GM19395 (cell line): ENCODE results near the gene IRX5.

Source experiments
- ATAC-seq: cut with Tn5 transposase; IDR thresholded peaks from one replicate; pipeline ENCODE4 v1.9.1; 2021; ENCODE audit warnings: mild to moderate bottlenecking, moderate library complexity; ENCODE audit not compliant: unreplicated experiment

Gene IRX5

DNA sequence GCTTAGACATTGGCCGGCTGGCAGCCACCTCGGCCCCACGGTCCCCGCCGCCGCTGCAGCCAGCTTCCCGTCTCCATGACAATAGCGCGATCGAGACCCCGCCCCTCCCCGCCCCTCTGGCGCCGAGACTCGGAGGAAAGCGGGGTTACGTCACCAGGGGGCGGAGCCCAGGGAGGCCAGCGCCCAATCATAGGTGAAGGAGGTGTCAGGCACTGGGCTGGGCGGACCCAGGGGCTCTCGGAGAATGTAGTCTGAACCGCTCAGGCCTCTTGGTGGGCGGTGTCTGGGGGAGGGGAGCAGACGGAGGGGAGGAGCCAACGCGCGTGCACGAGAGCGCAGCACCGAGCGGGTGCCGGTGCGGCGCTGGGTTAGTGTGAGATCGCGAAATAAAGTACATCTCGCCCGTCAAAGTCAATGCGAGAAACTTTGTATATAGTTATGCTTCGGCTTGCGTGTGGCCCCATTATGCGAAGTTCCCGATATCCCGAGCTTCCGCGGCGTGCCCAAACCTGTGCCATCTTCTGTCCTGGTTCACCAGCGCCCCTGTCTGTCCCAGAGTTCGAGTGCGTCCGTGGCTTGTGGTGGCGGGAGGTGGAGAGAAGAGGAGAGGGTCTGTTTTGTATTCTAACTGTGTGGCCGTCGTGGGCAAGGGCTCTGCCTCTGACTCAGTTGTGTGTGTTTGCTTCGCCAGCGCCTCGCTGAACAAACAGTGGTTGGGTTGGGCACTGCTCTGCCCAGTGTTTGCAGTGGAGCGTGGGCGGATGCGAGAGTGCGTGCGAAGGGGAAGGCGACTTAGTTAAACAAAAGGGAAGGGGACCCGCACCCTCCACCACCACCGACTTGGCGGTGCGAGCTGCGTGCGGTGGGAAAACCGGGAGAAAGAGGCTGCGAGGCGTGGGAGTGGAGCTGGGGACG, 1.3 kb upstream of the IRX5 start:
- peak; percentile 94 for ATAC-seq

GRCh38 chr16:54930869-54931119, 129 bp downstream of the IRX5 start:
- ATAC-seq = no peak

- ATAC-seq = no peak
Measured at GRCh38 chr16:54931120-54932014, 702 bp downstream of the IRX5 start.

GRCh38 chr16:54932021-54932660, 1.5 kb downstream of the IRX5 start:
- no peak for ATAC-seq

DNA sequence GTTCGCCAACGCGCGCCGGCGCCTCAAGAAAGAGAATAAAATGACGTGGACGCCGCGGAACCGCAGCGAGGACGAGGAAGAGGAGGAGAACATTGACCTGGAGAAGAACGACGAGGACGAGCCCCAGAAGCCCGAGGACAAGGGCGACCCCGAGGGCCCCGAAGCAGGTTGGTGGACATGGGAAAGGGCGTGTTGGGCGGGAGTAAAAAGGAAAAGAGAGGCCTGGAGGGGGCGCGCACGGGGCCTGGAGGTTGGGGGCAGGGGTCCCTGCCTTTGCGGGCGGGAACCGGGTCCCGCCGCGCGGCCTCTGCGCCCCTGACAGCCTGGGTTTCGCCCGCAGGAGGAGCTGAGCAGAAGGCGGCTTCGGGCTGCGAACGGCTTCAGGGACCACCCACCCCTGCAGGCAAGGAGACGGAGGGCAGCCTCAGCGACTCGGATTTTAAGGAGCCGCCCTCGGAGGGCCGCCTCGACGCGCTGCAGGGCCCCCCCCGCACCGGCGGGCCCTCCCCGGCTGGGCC, 2.1 kb downstream of the IRX5 start:
- ATAC-seq = no peak

DNA sequence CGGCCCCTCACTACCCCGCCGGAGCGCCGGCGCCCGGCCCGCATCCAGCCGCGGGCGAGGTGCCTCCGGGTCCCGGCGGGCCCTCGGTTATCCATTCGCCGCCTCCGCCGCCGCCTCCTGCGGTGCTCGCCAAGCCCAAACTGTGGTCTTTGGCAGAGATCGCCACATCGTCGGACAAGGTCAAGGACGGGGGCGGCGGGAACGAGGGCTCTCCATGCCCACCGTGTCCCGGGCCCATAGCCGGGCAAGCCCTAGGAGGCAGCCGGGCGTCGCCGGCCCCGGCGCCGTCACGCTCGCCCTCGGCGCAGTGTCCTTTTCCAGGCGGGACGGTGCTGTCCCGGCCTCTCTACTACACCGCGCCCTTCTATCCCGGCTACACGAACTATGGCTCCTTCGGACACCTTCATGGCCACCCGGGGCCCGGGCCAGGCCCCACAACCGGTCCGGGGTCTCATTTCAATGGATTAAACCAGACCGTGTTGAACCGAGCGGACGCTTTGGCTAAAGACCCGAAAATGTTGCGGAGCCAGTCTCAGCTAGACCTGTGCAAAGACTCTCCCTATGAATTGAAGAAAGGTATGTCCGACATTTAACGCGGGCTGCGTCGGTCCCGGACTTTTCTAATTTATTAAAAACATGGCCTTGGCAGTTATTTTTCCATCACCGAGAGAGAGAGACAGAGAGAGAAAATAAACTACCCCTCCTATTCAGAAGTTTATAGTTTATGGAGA, 2.8 kb downstream of the IRX5 start:
- ATAC-seq = no peak

- no peak for ATAC-seq
Measured at GRCh38 chr16:54934481-54935265, 4.0 kb downstream of the IRX5 start.

DNA sequence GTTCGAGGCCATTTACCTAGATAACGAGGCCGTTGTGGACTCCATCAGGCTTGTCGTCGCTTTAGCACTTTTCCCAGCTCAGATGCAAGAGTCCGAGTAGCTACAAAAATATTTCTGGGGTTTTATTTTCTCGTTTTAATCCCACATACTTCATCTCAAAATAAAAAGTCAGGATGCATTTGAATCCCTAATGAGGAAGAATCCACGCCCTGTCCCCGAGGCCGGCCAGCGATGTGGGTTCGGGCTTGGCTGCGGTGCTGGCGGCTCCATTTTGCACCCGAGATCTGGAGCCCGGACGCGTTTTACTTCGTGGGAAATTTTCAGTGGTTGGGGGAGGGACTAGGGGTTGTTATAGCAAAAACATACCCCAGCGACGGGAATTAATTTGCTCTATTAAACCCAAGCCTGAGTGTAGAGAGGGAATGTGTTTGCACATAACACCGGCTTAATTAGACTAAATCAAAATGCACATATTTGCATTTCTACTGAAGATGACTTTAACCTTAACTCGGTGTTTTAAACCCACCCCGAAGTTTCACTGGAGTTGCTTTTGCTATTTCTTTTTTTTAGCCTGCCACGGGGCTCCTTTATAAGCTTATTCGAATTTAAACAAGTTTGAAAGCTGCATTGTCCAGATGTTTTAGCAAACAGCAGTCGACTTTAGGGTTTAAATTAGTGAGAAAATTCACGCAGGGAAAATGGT, 4.8 kb downstream of the IRX5 start:
- ATAC-seq = no peak

- ATAC-seq = no peak
Measured at GRCh38 chr16:54936201-54936978, 5.7 kb downstream of the IRX5 start.

DNA sequence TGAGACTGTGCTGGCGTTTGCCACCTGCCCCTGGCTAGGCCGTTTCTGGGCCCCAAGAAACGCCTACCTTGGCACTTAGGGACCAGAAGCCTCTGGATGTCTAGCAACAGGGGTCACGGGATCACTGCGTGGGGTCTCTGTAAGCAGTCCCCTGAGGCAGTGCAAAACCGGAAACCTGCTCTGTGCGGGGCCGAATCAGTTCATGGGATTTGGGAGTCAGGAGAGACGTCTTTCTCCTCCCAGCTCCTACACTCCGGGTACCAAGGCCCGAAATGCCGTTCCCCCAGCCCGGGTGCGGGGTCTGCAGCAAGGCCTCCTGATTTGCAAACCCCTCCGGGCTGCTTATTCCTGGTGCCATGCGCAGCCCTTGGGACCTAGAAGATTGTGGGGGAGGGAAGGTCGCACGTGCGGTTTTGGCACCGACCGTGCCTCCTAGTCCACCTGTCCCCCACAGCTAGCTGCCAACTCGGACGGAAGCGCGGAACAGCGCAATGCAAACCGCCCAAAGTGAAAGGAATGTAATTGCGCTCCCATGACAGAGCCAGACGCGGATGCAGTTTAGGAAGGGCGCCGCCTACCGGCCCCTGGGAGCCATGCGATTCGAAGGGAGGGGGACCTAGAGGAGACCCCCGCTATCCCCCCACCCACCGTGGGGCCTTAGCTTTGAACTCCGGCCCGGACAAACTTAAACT, 6.5 kb downstream of the IRX5 start:
- no peak for ATAC-seq

DNA sequence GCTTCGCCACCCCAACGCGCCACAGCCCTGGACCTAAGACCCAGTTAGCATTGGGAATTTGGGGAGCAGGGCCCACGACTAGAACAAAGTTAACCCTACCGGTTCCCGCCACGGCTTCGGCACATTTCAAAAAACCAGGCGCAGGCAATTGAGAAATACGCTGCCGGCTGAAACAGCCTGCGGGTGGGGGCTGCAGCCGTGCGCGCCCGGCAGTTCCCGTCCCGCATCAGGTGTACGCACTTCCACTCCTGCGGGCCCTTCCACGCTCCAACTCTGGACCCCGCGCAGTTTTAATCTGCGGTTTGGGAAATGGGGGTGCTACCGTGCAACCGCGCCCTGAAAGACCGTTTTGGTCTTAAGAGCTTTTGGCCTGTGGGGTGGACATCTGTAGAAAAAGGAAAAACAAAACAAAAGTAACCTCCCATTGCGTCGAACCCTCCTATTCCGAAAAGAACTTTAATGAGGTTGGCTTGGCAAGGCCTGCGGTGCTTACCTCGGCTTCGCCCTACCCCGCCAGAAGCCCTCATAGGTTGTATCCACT, 7.1 kb downstream of the IRX5 start:
- no peak for ATAC-seq

DNA sequence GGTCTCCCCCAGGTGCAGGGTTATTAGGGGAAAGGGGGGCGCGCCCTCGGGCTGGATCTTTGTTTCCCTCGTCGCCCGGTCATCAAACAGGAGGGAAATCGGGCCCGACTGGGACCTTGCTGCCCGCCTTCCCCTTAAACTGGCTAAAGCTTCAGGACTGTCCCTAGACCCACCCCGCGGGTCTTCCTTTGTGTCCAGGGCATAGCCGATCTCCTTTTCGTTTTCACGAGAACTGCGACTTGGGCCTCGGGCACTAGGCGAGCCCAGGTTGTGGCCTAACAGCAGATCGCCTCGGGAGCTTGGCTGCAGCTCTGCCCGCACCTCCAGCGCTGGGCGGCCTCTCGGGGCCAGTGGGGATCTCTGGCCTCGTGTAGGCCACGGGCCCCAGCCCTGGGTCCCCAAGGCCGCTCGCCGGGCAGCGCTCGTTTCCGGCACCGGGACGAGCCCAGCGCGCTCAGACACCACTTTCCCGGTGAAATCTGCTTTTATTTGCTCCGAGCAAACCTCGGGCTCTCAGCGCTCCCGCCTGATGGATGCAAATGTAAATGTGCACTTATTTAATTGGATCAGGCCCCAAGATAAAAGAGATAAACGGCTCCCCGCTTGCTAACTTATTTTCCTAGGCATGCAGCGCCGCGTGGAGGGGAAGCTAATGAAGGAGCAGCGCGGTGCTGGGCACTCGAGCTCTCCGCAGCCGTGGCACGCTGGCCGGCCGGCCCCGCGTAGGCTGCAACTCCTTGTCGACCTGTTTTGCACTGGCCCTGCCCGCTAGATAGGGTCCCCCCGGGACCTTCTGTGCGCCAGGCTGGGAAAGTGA, 7.8 kb downstream of the IRX5 start:
- no peak for ATAC-seq

DNA sequence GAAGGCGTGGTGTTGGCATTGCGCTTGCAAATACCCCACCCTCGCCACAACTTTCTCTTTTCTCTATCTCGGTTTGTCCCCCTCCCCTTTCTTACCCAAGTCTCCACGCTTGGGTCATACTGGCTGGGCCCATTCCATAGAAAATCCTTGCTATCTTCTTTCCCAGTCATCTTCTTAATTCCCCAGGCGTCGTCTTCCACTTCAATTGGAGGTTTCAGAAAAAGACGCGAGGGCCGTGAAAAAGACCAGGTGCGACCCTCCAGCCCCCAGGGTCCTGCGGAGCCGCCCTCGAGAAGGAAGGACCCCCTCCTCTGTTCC, 8.3 kb downstream of the IRX5 start:
- ATAC-seq = no peak

DNA sequence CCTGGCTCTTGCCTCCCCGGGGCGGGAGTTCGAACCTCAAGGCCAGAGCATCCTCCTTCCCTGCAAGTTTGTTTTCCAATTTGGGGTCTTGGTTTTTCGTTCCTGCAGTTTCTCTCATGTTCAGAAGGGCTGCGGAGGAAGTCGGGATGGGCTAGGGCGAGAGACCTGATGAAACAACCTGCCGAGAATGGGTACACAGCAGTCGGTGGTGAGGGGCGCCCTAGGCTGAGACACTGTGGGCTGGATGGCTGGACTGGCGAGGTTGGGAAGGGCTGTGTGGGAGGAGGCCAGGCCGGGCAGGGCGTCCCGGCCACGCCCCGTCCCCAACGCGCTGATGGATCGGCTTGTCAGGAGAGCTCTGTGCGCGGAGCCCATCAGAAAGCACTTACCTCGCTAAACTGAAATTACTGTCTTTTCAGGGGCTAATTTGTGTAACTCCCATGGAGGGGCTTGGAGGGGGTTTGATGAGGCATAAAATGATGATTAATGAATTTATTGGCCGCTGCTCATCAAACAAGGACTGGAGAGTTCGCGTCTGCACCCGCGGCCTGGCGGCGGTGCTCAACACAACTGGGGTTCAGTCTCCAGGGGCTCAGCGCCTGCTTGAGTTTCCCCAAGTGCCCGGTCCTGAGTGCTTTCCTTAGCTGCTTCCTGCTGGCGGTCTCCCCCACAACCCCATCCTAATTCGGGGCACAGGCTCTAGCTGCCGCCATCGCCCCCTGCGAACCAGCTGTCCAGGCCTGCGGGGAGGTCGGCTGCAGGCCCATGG, 9.0 kb downstream of the IRX5 start:
- ATAC-seq = no peak

DNA sequence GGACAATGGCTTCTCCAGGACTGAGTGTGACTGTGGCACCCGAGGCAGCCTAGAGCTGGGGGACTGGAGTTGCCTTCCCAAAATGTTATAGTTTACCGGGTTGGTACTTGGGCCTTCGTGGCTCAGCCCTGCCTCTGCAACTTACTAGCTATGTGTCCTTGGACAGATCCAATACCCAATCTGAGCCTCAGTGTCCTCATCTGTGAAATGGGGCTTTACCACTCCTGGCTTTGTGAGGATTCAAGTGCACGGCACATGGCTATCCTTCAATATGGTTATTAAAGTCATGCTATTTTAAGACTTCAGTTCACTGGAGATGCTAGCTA, 9.6 kb downstream of the IRX5 start:
- ATAC-seq = no peak

DNA sequence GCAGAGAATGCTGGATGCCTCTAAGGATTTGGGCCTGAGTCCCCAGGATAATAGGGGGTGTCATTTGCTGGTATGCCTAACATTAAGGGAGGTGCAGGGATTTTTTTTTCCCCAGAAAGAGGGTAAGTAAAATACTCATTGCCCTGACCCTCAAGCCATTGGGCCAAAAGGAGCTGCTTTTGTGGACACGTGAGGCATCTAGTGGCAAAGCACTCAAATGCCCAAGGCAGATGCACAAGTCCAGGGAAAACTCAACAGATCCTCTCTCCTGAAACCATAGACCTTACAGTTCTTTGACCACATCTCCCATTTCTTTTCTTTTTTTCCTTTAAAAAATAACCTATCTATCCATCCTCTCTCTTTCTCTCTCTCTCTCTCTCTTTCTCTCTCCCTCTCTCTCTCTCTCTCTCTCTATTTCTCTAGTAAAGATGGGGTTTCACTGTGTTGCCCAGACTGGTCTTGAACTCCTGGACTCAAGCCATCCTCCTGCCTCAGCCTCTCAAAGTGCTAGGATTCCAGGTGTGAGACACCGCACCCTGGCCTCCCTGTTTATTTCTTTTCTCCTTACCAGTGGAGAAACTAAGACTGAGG, 11.8 kb downstream of the IRX5 start:
- no peak for ATAC-seq
